PC-3 (cell line): ENCODE results near the gene NHLH1.

Experiments
- EZH2 ChIP-seq: fragments of 300-600 bp; sonication (generic); IDR thresholded peaks from one replicate; pipeline ENCODE4 v1.6.1; 2017; ENCODE audit warnings: antibody characterized with exemption, mild to moderate bottlenecking, low read length; ENCODE audit not compliant: unreplicated experiment
- EZH2phosphoT487 ChIP-seq: fragments of 300-600 bp; sonication (generic); IDR thresholded peaks from 2 replicates; pipeline ENCODE4 v1.6.1; 2018; ENCODE audit warnings: mild to moderate bottlenecking, antibody characterized with exemption, low read length, borderline replicate concordance
- TF ChIP-seq, protein P1 (sequence below): fragments of 300-600 bp; sonication (generic); conservative IDR thresholded peaks from 2 replicates; pipeline ENCODE4 v1.5.1; 2017; ENCODE audit warnings: antibody characterized with exemption, low read depth, mild to moderate bottlenecking, low read length

DNA sequence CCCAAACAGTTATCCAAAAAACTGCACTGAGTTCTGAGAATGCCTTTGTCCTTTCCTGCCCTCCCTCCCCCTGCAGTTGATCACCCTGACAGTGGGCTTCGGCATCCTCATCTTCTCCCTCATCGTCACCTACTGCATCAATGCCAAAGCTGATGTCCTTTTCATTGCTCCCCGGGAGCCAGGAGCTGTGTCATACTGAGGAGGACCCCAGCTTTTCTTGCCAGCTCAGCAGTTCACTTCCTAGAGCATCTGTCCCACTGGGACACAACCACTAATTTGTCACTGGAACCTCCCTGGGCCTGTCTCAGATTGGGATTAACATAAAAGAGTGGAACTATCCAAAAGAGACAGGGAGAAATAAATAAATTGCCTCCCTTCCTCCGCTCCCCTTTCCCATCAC, 8.8 kb upstream of the NHLH1 start:
- TF ChIP-seq EZH2 (no peak), EZH2phosphoT487 (no peak)
- TF ChIP-seq, protein P1, sequence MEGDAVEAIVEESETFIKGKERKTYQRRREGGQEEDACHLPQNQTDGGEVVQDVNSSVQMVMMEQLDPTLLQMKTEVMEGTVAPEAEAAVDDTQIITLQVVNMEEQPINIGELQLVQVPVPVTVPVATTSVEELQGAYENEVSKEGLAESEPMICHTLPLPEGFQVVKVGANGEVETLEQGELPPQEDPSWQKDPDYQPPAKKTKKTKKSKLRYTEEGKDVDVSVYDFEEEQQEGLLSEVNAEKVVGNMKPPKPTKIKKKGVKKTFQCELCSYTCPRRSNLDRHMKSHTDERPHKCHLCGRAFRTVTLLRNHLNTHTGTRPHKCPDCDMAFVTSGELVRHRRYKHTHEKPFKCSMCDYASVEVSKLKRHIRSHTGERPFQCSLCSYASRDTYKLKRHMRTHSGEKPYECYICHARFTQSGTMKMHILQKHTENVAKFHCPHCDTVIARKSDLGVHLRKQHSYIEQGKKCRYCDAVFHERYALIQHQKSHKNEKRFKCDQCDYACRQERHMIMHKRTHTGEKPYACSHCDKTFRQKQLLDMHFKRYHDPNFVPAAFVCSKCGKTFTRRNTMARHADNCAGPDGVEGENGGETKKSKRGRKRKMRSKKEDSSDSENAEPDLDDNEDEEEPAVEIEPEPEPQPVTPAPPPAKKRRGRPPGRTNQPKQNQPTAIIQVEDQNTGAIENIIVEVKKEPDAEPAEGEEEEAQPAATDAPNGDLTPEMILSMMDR: no peak
